Measurements from ENCODE around the gene ATP12A.

ATP12A gene

DNA sequence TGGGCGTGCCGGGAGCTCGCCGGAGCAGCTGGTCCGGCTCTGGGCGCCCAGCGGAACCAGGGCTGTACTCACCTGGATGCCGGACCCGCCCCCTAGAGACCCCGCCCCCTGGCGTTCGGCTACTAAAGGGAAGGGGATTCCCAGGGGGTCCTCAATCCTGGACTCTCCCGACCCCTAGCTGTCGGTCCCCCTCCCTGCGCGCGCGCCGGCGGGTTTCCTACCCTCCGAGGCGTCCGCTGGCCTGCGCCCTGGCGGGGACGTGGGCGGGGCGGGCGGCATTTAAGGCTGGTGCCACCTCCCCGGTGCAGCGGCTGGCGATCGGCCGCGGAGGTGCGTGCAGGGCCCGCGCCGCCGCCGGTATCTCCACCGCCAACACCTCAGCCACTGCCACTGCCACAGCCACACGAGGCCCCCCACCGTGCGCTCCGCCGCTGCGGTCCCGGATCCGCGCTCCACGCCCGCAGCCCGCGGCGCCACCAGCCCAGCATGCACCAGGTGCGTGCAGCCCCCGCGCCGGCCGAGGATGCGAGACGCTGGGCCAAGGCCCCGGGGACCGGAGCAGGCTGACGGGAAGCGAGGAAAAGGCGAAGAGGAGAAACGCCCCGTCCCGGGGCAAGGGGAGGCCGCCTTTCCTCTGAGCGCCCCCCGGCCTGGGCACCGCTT is at the start of gene ATP12A:
ATP12A (plus strand) TSS at position 151 of the 663 bp plus-strand sequence; CDS start at position 487, 336 bp downstream.
- DNase-seq = peak; percentile 39

DNA sequence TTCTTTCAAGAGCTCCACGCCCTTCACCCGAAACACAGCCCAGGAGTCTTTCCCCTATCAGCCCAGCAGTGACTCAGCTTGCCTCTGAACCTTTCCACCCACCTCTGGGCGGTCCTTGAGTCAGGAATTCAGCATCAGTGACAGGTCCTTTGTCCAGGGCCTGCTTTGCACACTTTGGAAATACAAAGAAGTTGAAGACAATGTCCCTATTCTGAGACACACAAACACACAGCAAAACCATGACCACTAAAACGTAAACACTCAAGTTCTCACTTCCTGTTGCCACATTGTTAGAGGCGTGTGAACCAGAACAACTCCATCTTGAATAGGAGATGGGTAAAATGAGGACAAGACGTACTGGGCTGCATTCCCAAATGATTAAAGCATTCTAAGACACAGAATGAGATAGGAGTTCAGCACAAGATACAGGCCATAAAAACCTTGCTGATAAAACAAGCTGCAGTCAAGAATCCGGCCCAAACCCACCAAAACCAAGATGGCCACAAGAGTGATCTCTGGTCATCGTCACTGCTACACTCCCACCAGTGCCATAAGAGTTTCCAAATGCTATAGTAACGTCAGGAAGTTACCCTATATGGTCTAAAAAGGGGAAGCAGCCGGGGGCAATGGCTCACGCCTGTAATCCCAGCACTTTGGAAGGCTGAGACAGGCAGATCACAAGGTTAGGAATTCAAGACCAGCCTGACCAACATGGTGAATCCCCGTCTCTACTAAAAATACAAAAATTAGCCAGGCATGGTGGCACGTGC is 49.2 kb upstream of the ATP12A start:
- DNase-seq = no peak

DNA sequence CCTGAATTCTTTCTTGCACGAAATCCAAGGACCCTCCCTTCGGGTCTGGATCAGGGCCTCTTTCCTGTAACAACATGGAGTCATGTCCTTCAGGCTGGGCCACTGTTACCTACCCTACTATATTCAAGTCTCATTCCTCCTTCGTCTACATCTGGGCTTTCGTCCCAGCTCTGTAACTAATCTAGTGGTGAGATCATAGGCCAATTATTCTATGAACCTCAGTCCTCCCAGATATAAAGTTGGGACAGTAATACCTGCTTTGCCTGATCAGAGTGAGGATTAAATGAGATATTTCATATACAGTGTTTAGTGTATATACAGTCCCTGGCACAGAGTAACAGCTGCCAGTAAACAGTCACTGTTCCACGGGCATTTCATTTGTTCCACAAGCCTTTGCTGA is 48.3 kb upstream of the ATP12A start:
- no peak for DNase-seq

DNA sequence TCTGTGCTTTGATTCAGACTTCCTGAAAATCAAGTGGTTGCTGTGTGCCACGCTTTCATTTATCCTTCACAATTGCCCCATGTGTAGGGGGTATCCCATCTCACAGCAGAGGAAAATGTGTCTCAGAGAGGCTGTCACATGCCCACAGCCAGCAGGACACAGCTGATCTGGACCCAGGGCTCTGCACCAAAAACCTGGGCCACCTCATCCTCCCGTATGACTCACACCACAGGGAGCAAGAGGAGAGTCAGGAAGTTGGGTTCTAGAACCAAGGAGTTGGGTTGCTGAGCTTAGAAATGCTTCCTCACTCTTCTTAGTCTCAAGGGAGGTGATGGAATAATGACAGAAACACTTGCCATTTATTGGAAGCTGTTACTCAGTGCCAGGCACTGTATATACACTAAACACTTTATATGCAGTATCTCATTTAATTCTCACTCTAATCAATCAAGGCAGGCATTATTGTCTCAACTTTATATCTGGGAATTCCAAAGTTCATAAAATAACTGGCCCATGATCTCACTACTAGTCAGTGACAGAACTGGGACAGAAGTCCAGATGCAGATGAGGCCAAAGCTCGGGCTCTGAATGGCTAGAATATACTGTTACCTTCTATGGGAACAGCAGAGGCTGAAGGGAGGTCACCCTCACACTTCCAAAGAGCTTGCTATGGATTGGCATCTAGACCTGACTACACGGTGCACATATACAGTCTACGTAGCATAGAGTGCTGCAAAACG is 47.7 kb upstream of the ATP12A start:
- no peak for DNase-seq

DNA sequence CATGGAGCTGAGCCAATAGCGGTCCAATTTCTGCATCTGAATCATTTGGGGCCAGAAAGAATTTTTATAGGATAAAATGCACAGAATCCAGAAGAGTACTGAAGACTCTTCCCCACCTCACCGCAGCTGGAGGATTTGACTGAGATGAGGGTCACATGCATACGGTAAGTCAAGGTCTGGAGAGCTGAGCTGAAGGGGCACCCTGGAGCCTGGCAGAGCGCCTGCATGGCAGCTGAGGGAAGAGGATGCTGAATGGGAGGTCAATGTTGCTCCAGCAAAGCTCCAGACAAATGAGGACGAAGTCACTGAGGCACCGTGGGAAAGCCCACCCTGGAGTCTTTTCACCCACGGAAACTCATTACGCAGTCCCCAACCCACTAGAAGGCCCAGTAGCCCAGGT is 43.4 kb upstream of the ATP12A start:
- no peak for DNase-seq

DNA sequence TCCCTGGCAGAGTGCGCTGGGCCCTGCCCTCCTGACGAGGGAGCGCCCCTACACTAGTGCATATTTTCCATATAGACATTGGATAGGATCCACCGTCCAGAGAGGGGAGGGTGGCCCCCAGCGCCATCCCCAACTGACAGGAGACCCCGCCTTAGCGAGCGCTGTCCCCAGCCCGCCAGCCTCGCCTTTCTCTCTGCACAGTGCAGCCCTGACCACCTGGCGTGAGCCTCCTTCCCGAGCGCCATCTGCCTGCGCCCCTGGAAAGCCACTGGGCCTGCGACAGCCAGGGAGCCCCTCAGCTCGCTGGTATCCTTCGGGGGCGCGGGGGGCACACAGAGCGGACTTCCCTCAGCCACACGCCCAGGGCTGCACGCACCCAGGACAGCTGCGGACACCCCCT is 42.1 kb upstream of the ATP12A start:
- no peak for DNase-seq

DNA sequence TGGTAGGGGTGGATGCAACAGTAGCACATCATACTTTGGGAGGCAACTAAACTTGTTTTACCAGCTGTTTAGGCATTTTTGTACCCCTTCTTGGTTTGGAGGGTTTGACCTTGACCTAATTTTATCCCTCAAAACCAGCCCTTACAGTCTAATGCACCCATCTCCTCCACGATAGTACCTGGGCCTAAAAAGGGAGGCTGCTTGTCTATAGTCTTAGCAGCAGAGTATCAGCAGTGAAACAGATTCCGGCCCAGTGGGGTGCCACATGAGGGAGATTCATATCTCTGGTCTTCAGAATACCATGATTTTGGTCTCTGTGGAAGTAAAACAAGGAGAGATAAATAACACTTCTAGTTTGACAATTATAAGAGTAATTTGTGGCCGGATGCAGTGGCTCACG is 39.5 kb upstream of the ATP12A start:
- no peak for DNase-seq

DNA sequence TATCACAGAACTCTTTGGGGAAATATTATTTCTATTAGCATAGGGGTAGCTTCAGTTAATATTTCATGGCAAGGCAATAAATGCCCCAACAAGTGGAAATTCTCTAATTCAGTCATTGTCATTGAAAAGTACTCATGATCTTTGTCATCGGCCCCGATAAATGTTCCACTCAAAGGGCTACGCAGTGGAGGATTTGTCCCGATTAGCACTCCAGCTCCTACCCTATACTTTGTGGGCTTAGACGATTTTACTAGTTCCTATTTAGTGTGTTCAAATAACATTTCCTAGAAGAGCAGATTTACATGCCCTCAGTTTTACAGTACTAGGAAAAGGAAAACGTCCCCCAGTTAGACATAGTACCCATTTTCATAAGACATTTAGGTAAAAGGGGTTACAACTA is 38.0 kb upstream of the ATP12A start:
- no peak for DNase-seq

DNA sequence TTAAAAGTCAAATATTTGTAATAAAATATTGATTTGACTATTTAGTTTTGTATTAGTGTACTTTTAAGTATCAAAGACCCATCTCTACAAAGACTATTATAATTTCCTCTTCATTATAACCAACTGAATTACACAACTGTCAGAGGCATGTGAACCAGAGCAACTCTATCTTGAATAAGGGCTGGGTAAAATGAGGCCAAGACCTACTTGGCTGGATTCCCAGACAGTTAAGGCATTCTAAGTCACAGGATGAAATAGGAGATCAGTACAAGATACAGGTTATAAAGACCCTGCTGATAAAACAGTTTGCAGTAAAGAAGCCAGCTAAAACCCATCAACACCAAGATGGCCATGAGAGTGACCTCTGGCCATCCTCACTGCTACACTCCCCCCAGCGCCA is 36.2 kb upstream of the ATP12A start:
- peak; percentile 1 for DNase-seq

DNA sequence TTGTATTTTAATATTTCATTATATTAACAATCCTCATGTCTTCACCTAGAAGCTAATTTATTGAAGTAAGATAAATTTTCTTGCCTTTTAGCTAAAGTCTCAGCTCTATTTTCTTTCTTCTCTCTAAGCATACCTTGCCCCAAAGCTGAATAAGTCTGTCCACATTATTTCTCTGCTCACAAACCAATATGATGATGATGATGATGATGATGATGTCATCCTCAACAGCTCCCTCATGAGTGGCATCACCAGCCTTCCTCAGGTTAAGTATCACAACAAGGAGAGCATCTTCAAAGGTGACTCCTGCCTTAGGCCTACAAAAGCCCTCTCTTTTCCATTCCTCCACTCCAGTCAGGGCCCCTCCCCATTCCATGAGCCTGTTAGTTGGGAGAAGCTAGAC is 31.9 kb upstream of the ATP12A start:
- DNase-seq = no peak

DNA sequence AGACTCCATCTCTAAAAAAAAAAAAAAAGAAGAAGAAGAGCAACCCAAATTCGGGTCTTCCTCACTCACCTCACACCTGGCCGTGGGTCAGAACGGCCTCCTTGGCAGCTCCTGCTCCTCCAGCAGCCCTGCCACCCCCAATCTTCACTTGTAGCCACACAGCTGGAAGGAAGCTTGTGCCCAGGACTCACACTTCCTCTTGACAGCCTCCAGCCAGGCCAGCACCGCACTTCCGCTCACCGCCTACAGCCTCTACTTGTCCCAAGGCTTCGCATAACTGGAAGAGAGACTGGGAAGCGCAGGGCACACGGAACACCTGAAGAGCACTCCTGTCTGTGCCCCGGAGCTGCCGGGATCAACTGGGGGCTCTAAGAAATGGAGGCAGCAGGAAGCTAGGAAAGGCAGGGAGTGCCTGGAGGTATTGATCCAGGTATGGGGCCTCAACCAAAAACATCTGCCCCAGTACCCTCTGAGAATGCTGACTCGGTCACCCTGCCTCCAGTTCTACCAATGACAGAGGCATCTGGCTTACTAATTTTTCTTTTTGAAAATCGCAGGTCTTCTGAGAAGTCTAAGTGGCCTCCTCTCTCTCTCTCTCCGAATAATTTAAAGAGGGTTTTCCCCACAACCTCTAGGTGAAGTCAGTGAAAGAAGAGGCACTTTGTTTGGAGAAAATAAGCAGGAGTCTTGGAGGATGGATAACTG is 31.1 kb upstream of the ATP12A start:
- DNase-seq = no peak

DNA sequence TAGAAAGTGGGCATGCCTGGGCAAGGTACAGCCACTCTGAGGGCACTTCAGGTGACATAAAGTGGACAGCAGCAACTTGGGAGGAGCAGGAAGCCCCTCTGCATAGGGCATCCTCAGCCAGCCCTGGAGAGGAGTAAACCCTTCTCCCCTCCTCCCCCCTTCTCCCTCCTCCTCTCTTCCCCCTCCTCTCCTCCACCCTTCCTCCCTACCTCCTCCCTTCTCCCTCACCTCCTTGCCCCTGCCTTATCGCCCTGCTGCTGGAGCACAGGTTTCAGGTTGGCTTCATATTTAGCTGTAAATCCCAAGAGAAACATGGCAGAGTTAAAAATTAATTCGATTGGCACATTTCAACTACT is 30.5 kb upstream of the ATP12A start:
- DNase-seq = no peak

DNA sequence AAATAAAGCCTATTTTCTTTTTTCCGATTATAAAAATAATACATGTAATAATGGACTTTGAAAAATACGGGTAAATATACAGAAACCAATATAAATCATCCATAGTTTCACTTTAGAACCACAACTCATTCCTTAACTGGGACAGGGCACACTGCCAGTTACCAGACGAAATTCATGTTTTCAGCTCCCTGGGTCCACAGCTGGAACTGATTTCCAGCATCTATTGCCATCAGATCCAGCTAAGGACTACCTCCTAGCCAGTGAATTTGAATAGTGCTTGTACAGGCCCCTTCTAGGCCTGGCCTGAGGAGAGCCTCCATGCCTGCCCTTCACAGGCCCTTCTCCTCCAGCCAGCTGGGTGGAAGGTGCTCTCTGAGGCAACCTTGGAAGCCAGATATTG is 30.0 kb upstream of the ATP12A start:
- DNase-seq = no peak

DNA sequence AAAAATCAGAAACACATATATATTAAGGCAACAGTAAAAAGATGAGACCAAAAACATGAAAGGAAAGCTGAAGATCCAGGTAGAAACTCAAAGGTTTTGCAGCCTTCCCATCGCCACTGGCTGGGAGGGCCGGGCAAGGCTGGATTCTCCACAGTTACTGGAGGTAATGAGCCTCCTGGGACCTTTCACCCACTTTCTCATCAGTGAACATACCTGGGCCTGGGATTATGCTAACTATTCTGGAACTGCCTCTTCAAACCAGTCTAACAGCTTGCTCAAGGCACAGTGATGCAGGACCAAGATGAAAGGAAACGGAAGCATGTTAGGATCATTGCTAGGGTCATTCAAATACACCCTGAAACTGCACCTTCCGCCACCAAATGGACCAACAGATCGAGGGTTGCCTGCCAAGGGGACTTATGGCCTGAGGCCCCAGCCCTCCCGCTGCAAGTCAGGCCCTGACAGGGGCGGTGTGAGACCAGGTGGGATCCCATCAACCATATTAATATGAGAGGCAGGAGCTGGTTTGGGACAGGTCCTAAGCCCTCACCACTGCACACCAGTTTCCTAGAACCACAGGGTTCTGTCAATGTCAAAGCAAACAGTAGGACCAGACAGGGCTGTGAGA is 28.4 kb upstream of the ATP12A start:
- DNase-seq = no peak

DNA sequence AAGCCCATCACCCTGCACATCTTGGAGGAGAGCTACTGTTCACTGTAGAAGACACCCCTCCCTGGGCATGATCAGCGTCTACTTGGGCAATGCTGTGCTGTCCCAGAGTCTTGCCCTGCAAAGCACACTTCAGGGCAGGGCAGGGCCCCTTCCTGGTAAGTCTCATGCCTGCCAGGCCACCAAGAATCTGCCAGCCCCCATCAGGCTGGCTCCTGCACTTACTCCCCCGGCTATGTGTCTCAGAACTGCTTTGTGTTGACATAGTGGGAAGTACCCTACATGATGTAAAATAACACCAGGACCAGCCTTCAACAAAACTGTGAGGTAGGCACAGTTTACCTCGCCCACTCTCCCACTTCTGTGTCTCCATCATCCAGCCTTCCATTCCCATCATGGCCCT is 27.8 kb upstream of the ATP12A start:
- no peak for DNase-seq

DNA sequence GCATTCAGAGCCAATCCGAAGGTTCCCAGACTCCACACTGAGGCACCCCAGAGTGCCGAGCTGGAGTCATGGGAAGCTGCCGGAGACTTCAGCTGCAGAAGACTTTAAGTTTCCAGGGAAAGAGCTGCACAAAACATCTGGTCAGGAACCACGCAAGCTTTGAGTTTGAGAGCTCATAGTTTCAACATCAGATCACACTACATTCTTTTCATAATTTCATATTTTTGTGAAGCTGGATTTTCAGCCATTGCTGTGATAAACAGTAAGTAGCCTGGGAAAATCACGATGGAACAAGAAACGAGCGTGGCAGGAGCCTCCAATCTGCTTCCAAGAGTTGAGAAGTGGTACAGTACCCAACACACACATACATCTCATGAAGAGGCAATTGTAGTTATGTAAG is 25.5 kb upstream of the ATP12A start:
- no peak for DNase-seq

DNA sequence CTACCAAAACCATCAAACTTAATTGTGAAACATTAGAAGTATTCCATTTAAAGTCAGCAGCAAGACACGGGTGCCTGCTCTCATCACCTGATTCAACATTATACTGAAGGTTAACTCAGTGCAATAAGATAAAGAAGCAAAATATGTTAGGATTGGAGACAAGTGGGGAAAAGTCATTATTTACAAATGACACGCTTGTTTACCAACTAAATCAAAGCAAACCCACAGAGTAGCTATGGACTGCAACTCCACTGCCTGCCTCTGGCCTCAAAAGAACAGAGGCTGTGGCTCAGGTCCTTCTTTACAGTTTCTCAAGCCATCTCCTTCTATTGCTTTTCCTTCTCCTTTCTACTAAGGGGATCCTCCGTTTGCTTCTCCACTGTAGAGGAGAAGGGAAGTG is 21.0 kb upstream of the ATP12A start:
- no peak for DNase-seq

DNA sequence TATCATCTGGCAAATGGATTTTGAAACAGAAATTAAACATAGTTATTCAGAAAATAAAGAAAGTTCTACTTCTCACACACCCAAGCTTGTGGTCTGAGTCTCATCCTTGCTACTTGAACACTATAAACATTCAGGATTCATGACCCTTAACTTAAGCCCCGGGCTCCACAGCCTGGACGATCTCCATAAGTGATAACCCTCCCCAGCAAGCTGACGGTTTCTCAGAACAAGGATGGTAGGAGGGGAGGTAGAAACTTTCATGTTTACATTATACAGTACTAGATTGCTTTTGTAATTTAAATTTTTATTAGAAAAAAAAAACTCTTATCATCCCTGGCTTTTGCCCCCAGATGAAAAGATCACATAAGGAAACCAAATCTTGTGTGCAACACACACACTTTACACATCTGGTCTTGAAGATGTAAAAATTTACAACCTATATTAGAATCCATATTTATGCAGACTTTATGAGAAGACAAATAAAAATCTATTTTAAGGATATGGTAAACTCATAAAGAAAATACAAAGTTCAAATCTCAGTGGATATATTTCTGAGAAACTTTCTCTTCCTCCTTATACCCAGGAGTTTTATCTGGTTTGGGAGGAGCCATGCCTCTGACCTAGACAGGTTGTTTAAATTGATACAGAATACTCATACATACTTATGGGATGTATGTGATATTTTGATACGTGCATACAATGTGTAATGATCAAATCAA is 20.0 kb upstream of the ATP12A start:
- DNase-seq = no peak

DNA sequence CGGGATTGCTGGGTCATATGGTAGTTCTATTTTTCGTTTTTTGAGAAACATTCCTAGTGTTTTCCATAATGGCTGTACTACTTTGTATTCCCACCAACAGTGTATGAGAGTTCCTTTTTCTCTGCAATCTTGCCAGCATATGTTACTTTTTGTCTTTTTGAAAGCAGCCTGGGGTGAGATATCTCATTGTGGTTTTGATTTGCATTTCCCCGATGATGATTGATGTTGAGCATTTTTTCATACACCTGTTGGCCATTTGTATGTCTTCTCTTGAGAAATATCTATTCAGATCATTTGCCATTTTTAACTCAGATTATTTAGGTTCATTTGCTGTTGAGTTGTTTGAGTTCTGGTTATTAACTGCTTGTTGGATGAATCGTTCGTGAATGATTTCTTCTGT is 18.5 kb upstream of the ATP12A start:
- no peak for DNase-seq

DNA sequence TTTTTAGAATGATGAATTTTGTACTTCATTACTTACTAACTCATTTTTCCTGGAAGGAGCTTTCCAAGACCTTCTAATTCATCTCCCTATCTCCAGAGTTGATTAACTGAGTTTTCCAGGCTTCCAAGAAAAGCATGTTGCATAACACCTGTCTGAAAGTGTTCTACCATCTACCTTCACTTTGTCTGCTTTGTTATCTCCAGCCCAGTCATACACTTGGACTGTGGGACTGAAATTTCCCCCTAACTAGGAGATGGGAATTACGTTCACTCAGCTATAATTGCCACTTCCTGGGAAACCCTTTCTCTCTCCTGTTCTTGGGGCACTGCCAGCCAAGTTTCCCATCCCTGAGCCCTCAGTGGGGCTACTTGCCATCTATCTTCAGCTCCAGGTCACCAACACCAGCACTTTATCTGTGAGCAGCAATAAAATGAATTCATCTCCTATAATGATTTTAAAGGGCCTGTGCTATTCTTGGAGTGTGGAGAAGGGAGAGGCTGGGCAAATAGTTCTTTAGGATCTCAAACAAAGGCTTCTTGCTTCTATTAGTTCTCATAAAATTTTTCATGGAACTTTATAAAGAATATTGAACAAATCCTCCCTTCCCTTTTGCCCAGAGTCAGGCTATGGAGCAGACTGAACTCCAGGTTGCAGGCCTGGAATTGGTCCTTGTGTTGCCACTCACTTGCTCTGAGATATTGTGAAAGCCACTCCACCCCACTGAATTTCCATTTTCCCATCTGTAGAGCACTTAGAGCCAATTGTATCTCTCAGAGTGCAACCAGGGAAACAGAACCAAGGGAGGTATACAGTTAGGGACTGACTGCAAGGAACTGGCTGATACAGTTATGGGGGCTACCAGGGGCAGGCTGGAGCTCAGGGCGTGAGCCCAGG is 17.8 kb upstream of the ATP12A start:
- no peak for DNase-seq

DNA sequence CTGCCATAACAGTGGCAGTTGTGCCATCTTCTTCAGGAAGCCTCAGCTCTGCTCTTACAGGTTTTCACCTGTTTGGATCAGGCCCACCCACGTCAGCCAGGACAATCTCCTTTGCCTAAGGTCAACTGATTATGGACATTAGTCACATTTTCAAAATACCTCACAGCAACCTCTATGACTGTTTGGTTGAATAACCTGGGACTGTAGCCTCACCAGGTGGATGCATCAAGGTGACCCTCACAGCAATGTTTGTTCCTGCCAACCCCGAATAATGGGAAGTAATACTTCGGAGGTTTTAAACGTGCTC is 17.2 kb upstream of the ATP12A start:
- DNase-seq = no peak

DNA sequence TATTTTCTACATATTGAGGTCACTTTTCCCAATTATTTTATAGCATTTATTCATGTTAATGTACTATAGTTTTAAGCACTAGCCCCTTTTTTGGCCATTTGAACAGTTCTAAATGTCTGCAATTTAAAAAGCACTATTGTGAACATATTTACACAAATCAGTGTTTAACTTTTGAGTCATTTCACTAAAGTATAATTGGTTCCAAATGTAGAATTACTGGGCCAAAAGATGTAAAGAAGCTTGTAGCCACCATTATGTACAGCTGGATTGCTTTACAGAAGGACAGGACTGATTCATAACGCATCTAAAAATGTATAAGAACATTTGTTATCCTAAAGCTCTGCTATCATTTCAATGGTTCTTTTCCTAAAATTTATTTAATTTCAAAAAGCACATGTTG is 16.6 kb upstream of the ATP12A start:
- DNase-seq = no peak
